Measurements from ENCODE around the gene SURF1. TPM values are rescaled to one million over a fixed set of nuclear protein-coding genes. Genes with fewer than 3 reads are reported as not detected.

The SURF1 gene
- total RNA-seq, 1 donor from 2014 or later = 36.2 TPM

GRCh38 chr9:133369422-133369821 lies 13.1 kb upstream of the SURF1 start:
- Mint-ChIP-seq H3K36me3 (ENCODE audit: unreplicated experiment) (peaks cover 25% of the 10 kb centered on the region), H3K27ac (ENCODE audit: unreplicated experiment) (no peak overlapping the region), H3K4me1 (ENCODE audit: unreplicated experiment) (peaks cover 49% of the 10 kb centered on the region), H3K9me3 (ENCODE audit: unreplicated experiment) (no peaks in the 10 kb centered on the region), H3K27me3 (ENCODE audit: unreplicated experiment) (no peaks in the 10 kb centered on the region), H3K4me3 (ENCODE audit: unreplicated experiment) (no peak overlapping the region)
- TF ChIP-seq, protein P1, sequence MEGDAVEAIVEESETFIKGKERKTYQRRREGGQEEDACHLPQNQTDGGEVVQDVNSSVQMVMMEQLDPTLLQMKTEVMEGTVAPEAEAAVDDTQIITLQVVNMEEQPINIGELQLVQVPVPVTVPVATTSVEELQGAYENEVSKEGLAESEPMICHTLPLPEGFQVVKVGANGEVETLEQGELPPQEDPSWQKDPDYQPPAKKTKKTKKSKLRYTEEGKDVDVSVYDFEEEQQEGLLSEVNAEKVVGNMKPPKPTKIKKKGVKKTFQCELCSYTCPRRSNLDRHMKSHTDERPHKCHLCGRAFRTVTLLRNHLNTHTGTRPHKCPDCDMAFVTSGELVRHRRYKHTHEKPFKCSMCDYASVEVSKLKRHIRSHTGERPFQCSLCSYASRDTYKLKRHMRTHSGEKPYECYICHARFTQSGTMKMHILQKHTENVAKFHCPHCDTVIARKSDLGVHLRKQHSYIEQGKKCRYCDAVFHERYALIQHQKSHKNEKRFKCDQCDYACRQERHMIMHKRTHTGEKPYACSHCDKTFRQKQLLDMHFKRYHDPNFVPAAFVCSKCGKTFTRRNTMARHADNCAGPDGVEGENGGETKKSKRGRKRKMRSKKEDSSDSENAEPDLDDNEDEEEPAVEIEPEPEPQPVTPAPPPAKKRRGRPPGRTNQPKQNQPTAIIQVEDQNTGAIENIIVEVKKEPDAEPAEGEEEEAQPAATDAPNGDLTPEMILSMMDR (IDR thresholded peaks at IDR 0.05) = no peak
- no peak for DNase-seq (ENCODE audit: extremely low spot score, unreplicated experiment)

DNA sequence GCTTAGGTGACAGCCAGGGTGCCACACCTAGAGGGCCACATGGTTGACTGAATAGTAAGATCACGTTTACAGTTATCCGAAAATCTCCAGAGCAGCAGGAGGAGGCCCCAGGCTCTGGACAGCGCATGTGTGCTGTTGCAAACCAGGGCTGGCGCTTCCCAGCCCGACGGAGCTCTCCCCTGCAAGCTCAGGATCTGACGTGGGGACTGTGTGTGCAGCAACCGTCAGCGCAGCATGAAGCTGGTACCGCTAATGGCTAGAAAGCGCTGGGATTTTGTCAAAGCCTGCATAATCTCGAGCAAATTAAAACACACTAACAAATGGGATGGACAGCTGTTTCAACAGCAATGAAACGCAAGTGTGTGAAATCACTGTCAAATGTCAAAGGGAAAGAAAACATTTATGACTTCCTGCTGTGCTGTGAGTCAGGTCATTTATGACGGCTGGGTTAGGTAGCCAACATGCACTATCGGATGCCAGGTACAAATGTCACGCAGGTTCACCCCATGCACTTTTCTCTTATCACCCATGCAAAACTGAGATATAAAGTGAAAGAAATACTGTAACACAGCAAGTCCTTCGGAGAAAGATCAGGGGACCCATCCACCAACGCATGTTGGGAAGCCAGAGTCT lies 12.1 kb upstream of the SURF1 start:
- Mint-ChIP-seq H3K36me3 (ENCODE audit: unreplicated experiment) (peaks cover 32% of the 10 kb centered on the region), H3K27ac (ENCODE audit: unreplicated experiment) (peak overlapping the region; percentile 69), H3K4me3 (ENCODE audit: unreplicated experiment) (no peak overlapping the region), H3K4me1 (ENCODE audit: unreplicated experiment) (peaks cover 44% of the 10 kb centered on the region), H3K27me3 (ENCODE audit: unreplicated experiment) (no peaks in the 10 kb centered on the region), H3K9me3 (ENCODE audit: unreplicated experiment) (no peaks in the 10 kb centered on the region)
- TF ChIP-seq, protein P1 (IDR thresholded peaks at IDR 0.05) = no peak
- no peak for DNase-seq (ENCODE audit: extremely low spot score, unreplicated experiment)

DNA sequence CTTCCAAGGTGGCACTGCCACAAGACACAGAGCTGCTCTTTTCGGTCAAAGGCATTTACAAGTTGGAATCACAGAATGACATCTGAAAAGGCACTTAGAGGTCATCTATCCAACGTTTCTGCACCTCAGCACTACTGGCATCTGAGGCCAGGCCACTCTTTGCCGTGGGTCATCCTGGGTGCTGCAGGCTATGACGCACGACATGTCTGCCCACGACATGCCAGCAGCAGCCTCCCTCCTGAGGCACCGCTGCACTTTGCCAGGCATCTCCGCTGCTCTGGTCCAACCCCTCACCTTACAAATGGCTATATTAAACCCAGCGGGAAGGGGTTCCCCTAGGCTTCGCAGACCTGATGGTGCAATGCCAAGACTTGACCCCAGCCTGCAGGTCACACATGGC lies 11.5 kb upstream of the SURF1 start:
- no peaks in the 10 kb centered on the region for H3K27me3 Mint-ChIP-seq (ENCODE audit: unreplicated experiment)
- peaks cover 35% of the 10 kb centered on the region for H3K36me3 Mint-ChIP-seq (ENCODE audit: unreplicated experiment)
- DNase-seq (ENCODE audit: extremely low spot score, unreplicated experiment) = no peak
- peaks cover 41% of the 10 kb centered on the region for H3K4me1 Mint-ChIP-seq (ENCODE audit: unreplicated experiment)
- TF ChIP-seq, protein P1 (IDR thresholded peaks at IDR 0.05) = no peak
- no peak overlapping the region for H3K4me3 Mint-ChIP-seq (ENCODE audit: unreplicated experiment)
- H3K27ac Mint-ChIP-seq (ENCODE audit: unreplicated experiment) = no peak overlapping the region
- no peaks in the 10 kb centered on the region for H3K9me3 Mint-ChIP-seq (ENCODE audit: unreplicated experiment)

GRCh38 chr9:133367221-133367620 lies 10.9 kb upstream of the SURF1 start:
- H3K36me3 Mint-ChIP-seq (ENCODE audit: unreplicated experiment) = peaks cover 35% of the 10 kb centered on the region
- no peak for DNase-seq (ENCODE audit: extremely low spot score, unreplicated experiment)
- TF ChIP-seq, protein P1 (IDR thresholded peaks at IDR 0.05) = no peak
- H3K27ac Mint-ChIP-seq (ENCODE audit: unreplicated experiment) = no peak overlapping the region
- H3K9me3 Mint-ChIP-seq (ENCODE audit: unreplicated experiment) = no peaks in the 10 kb centered on the region
- no peaks in the 10 kb centered on the region for H3K27me3 Mint-ChIP-seq (ENCODE audit: unreplicated experiment)
- no peak overlapping the region for H3K4me3 Mint-ChIP-seq (ENCODE audit: unreplicated experiment)
- H3K4me1 Mint-ChIP-seq (ENCODE audit: unreplicated experiment) = peaks cover 37% of the 10 kb centered on the region

GRCh38 chr9:133366435-133366834 lies 10.1 kb upstream of the SURF1 start:
- no peak for DNase-seq (ENCODE audit: extremely low spot score, unreplicated experiment)
- Mint-ChIP-seq H3K27ac (ENCODE audit: unreplicated experiment) (no peak overlapping the region), H3K9me3 (ENCODE audit: unreplicated experiment) (no peaks in the 10 kb centered on the region), H3K36me3 (ENCODE audit: unreplicated experiment) (peaks cover 40% of the 10 kb centered on the region), H3K4me1 (ENCODE audit: unreplicated experiment) (peaks cover 35% of the 10 kb centered on the region), H3K27me3 (ENCODE audit: unreplicated experiment) (no peaks in the 10 kb centered on the region), H3K4me3 (ENCODE audit: unreplicated experiment) (no peak overlapping the region)
- TF ChIP-seq, protein P1 (IDR thresholded peaks at IDR 0.05) = no peak

Measured in osteocyte (in vitro differentiated cells).